ENCODE results near the gene TRIM38.

GRCh38 chr6:25916789-25917490 is 45.7 kb upstream of the TRIM38 start:
- TF ChIP-seq, protein P1, sequence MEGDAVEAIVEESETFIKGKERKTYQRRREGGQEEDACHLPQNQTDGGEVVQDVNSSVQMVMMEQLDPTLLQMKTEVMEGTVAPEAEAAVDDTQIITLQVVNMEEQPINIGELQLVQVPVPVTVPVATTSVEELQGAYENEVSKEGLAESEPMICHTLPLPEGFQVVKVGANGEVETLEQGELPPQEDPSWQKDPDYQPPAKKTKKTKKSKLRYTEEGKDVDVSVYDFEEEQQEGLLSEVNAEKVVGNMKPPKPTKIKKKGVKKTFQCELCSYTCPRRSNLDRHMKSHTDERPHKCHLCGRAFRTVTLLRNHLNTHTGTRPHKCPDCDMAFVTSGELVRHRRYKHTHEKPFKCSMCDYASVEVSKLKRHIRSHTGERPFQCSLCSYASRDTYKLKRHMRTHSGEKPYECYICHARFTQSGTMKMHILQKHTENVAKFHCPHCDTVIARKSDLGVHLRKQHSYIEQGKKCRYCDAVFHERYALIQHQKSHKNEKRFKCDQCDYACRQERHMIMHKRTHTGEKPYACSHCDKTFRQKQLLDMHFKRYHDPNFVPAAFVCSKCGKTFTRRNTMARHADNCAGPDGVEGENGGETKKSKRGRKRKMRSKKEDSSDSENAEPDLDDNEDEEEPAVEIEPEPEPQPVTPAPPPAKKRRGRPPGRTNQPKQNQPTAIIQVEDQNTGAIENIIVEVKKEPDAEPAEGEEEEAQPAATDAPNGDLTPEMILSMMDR (IDR thresholded peaks at IDR 0.05; ENCODE audit: insufficient read depth, low read depth, low read length) = no peak
- TF ChIP-seq EZH2 (IDR thresholded peaks at IDR 0.05; ENCODE audit: insufficient read depth, low read length) = no peak

Data from astrocyte (in vitro differentiated cells and primary cell).